NCI-H446 treated with DMSO at 0.1 percent for 48 hours (cell line): ENCODE data around the gene ZMYM4.
A peak's percentile ranks its signal among the peaks of the same experiment; 100 is the strongest.

Experiments
- DNase-seq: peaks from one replicate; lab custom pipeline; 2025; lab: John Stamatoyannopoulos, UW

The ZMYM4 gene

DNA sequence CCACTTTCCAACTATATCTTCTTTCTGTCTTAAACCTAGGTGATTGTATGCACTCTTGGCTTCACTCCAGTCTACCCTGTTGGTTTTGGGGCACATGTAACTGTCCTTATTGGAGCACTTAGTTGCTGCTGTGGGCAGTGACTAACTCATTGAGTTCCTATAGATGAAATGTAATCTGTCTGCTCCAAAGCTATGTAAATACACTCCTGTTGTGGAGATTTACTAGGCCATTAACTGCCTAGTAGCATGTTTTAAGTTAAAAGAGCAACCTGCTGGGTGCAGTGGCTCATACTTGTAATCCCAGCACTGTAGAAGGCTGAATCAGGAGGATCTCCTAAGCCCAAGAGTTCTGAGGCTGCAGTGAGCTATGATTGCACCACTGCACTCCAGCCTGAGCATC is 137.6 kb downstream of the ZMYM4 start:
- no peak for DNase-seq

DNA sequence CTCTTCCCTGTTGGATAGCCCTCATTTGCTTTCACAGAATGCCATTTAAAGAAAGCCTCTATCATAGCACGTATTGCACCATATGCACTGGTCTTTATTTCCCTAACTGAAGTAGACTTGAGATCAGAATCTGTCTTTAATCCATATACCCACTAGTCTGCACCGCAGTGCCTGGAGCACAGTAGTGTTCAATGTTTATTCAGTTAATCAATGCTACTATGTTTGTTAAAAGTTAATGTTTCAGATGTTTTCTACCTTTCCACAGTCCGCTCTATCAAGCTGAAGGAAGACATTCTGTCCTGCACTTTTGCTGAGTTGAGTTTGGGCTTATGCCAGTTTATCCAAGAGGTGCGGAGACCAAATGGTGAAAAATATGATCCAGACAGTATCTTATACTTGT is 139.2 kb downstream of the ZMYM4 start:
- no peak for DNase-seq

DNA sequence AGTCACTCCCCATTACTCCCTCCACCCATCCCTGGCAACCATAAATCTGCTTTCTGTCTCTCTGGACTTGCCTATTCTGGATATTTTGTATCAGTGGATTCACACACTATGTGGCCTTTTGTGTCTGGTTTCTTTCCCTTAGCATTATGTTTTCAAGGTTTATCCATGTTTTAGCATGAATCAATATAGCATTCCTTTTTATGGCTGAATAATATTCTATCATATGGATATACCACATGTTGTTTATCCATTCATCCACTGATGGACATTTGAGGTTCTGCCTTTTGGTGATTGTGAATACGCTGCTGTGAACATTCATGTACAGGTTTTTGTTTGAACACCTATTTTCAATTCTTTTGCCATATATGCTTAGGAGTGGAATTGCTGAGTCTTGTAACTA is 140.4 kb downstream of the ZMYM4 start:
- DNase-seq = no peak

DNA sequence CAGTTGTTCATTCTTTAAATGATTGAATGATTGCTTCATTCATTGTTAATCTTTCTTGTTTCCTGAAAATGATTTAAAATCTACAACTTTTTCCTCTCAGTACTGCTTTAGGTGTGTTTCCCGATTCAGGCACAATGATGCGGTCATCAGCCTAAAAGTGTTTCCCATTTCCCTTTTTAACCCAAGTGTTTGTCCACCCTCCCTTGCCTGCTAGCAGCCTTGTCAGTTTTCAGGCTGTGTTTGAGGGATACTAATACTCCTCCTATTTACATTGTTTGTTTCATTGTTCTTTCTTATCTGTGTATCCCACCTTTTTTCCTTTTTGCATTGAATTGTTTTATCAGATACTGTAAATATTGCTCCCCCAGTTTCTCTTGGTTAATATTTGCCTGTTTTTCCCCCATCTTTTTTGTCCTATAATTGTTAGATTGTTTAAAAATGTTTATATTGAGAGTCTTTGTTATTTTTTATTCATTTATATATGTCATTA is 157.6 kb downstream of the ZMYM4 start:
- no peak for DNase-seq

DNA sequence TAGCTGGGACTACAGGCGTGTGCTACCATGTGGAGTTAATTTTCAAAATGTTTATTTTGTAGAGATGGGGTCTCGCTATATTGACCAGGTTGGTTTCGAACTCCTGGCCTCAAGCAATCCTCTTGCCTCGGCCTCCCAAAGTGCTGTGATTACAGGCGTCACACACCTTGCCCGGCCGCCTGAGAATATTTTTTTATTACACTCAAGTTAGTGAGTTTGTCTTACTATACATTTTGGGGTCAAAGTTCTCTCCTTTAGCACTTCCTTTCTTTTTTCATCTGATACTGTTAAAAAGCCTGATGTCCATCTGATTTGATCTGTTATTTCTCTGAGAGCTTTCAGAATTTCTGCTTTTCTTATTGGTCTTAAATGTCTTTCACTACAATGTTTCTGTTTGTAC is 159.9 kb downstream of the ZMYM4 start:
- no peak for DNase-seq

DNA sequence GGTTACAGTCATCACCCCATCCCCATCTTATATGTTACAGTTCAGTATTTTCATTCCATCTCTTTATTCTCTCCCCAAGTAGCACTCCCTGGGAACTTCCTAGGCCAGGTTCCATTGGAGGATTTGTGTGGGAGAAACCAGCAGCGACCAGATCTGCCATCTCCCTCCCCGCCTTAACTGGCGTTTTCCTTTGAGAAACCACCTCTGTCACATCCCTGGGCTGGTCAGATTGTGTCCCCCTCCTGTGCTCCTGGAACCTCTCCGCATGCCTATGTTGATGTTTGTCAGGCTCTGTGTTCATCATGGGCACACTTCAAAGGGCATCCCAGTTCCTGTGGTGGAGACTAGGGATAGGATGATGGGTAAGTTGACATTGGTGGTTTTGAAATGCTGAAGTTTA is 162.3 kb downstream of the ZMYM4 start:
- no peak for DNase-seq

DNA sequence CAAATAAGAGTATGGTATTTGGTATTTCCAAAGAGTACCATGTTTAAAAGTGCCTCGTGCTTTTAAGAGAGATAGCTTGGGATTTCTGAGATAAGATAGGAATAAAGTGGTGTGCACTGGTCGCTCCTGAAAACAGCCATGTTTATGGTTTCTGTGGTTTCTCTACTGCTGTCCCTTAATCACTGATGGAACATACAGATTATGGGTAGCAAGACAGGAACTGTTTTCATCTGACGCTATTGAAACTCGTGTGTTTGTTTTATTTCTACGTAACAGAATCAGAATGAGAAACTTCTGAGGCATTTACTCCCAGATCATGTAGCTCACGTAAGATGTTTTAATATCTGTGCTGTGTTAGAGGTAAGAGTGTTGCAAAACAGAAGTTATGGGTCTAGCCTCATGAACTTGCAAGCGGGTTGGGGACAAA is 162.7 kb downstream of the ZMYM4 start:
- no peak for DNase-seq

DNA sequence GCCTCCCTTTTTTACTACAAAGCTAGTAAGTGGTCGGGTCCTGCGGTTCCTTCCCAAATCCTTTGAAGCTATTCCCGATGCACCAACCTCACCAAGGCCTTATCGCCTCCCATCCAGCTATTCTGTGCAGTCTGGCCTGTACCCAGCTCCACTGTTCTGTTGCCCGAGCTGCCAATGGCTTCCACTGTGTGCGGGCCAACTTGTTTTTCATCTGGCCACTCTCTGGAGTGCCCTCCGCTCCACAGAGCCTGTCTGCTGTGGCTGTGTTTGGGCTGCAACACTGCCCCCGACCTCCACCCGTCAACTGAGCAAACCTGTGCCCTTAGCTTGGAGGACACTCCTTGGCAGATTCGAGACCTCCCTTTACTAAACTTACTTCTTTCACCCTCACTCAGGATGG is 163.7 kb downstream of the ZMYM4 start:
- DNase-seq = no peak

DNA sequence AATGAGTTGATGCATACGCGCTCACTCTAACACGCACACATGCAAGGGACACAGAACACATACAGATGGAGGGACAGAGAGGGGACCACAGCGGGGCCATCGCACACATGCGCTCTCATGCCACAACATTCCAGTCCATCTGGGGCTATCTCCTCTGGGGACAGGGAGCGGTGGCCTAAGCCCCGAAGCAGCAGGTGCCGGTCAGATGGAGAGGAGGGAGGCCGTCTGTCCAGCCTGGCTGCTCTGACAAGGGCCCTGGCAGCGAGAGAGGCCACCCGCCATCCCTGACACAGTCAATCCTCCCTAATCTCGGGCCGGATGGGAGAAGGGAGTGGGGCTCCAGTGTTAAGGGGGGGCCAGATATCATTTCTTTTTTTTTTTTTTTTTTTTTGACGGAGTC is 165.2 kb downstream of the ZMYM4 start:
- DNase-seq = no peak

DNA sequence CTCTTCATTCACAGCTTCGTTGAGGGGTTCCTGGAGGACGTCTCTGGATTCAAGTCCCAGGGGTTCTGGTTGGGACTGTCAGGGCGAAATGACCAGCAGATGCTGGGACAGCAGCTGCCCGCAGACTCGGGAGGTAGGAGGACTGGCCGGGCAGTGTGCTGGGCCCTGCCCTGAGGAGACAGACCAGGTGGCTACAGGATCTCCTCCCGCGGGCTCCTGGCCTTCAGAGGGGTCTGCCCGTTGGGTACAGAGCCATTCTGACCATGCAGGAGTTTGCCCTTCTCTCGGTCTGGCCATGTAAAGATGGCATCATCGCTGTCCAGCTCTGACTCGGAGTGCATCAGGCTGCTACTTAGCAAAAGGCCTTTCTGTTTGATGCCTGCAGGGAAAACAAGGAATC is 166.2 kb downstream of the ZMYM4 start:
- DNase-seq = no peak

DNA sequence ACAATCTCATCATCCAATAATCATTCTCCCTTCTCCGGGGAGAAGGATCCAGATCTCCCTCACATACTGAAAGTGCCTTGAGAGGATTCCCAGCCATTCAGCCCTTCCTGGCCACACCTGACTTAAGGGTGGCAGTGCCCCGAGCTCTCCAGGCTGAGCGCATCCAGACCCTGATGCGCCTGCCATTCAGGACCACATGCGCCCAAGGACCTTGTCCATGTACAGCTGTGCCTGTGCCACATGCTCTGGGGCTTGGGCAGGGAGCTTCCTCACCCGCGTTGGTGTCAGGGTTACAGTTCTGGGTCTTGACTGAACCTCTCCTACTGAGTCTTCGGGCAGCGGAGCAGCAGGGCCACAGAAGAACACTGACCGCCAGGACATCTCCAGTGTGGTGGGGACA is 167.6 kb downstream of the ZMYM4 start:
- no peak for DNase-seq

DNA sequence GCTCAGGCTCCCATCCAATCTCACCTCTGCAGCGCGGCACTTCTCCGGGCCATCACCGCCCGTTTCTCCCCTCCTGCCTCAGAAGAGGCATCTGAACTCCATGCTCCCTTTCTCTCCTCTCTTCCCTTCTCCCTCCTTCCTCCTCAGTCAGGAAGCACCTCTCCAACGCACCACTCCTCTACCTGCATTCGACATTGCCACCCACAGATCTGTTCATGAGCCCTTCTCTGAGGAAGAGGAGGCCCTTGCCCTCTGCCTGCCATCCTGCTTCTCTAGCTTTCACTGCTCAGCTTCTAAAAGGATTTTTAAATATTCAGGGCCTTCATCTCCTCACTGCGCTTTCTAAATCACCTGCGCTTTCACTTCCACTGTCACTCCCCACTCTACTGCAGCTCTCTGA is 168.7 kb downstream of the ZMYM4 start:
- DNase-seq = no peak

DNA sequence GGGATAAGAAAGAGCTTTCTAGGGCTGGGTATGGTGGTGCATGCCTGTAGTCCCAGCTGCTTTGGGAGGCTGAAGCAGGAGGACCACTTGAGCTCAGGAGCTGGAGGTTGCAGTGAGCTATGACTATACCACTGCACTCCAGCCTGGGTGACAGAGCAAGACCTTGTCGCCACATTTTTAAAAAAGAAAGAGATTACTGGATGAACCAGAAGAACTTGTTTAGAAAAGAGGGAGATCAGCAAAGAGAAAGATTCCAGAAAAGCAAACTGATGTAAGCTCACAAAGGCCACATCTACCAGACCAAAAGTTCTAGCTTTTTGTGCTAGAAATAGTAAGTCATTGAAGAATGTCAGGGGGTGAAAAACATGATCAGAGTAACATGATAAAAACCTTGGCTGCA is 171.1 kb downstream of the ZMYM4 start:
- no peak for DNase-seq

DNA sequence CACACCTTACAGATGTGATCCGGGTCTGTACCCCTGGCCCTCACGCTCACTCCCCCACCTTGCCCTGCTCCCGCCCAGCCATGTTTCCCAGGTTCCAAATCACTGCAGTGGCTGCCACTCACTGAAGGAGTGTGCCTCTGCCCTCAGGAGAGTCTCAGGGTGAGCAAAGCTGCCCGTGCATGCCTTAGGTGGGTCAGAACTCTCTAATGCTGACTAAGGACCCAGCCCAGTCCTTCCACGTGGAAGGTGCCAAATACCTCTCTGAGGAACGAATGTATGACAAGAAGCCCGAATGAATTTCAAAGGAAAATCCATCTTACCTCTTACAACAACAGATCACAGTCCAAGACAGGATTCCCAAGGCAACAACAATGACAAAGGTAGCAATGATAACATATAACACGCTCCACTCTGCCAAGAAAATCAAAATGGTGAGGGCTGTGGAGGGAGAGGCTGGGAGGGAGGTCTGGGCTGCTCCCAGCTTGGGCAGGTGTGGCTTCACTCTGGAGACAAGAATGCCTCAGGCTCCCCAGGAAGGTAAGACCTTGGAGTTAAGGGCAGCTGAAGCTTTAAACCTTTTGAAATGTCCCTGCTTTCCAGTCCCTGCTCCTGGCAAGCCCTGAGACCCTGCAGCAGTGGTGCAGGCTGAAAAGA is 173.5 kb downstream of the ZMYM4 start:
- no peak for DNase-seq

DNA sequence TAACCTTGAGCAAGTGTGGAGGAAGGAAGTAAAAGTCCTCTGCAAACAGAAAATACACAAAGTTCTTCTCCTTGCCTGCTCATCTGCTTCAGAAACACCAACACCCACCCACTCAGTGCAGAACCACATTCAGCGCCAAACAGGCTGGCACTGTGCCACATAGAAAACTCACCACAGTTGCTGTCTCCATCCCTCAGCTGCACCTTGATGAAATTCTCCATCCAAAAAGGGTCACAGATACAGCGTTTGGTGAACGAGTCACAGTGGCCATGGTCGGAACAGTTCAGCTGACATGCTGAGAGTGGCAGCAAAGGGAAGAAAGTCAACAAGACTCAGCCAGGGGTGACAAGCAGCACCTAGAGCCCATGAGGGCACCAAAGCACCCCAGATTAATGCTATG is 174.2 kb downstream of the ZMYM4 start:
- no peak for DNase-seq

DNA sequence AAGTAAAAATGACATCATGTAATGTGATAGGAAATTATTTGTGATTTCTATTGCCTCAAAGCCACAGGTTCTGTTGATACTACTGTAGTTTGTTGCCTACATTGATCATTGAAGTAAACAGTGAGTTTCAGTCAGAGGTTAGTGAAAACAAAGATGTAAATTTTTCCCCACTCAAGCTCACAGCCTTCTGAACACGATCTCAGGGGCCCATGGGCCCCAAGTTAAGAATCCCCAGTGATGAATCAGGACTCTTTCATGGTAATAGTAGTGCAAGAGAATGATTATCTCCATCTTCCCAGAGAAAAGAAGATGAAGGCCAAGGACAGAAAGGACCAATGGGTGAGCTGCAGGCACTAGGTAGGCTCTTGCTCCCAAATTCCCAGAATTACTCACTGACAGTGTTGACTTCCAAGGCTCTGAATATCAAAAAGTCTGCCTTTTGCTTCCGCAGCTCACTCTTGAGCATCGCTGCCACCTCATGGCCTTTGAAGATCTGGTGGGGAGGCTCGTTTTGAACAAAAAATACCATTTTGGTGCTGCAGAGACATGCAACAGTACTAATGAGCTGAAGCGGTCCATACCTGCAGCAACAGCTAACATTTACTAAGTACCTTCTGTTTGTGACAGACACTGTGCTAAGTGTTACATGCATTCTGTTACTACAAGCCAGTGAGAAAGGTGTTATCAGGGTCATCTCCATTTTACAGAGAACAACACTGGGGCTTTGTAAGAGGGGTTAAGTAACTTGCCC is 175.4 kb downstream of the ZMYM4 start:
- DNase-seq = no peak

DNA sequence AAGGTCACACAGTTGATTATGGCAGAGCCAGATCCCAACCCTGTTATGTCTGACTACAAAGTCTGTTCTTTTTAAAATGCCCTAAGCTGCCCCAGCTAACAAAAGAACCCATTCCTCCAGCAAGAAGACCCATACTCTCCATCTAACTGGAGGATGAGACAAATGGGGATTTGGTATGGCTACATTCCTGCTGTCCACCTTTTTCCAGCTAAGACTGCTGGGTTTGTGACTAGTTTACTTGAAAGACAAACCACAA is 175.9 kb downstream of the ZMYM4 start:
- DNase-seq = no peak

DNA sequence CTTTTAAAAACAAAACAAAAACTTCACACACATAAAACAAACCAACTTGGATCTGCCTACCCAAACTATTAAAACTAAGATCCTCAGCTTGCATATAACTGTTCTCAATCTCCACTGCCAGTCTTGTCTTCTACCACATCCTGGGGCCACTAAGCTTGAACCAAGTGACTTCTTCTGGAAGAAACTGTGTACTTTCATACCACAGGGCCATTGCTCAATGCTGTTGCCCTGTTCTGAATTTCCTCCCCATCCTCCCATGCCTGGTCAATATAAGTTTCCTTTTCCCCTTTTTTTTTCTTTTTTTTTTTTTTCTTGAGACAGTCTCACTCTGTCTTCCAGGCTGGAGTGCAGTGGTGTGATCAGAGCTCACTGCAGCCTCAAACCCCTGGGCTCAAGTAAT is 178.8 kb downstream of the ZMYM4 start:
- no peak for DNase-seq

DNA sequence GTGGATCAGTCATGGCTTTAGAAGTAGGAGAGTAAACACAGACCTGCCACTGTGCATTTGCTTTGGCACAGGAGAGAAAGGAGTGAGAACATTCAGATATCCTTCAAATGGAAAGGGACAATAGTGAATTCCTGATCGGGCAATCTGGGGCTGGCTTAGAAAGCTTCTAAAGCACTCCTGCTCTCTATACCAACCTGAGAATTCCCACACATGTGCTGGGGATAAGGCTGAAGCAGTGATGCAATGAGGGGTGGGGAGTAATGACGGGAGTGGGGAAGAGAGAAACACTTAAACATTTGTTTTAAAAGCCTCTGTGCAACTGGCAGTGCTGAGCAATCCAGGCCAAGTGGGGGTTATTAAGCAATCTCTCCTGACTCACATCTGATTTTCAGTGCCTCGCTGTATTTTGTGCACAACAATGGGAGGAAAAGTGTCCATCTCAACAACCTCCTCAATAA is 179.9 kb downstream of the ZMYM4 start:
- no peak for DNase-seq

DNA sequence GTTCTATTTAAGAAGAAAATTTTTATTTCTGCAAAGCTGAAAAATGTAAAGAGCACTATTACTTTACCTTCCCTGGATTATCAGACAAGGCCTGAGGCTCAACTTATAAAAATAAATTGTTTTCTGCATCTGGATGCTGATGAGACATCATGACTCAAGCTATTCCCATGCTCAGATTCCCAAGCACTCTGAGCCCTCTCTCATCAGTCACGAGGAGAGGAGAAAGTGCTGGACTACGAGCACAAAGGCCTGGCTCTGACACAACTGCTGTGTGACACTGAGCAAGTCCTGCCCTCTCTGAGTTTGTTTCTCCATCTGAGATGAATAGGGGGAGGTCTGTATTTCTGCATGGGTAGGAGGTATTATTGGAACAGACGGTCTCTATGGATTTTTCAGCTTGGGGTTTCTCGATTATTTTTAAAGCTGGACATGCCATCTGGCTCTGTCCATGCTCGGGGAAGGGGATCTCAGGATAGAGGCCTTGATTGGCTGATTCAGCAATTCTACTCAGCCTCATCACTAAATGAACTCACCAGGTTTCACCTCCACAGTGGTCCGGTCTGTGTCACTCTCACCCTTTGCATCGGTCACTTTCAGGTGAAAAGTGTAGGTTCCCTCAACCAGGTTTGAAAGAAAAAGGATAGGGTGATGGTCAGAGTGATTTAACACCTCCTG is 181.0 kb downstream of the ZMYM4 start:
- no peak for DNase-seq

DNA sequence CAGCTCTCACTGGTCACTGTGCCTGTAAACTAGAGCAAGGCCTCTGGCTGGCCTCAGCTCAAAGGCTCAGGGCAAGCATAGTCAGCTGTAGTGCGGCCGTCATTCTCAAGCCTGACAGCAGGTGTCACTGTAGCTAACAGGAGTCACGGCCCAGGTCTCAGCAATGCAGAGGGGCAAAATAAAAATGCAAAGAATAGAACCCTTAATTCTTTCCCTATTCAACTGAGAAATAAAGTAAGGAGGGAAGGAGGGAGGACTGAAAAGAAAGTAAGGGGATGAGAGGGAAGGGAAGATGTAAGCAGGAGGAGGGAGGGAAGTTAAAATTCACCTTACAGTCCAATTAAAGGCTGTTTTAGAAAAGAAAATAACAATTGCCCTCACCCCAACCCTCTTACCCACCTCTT is 182.6 kb downstream of the ZMYM4 start:
- peak; percentile 7 for DNase-seq

DNA sequence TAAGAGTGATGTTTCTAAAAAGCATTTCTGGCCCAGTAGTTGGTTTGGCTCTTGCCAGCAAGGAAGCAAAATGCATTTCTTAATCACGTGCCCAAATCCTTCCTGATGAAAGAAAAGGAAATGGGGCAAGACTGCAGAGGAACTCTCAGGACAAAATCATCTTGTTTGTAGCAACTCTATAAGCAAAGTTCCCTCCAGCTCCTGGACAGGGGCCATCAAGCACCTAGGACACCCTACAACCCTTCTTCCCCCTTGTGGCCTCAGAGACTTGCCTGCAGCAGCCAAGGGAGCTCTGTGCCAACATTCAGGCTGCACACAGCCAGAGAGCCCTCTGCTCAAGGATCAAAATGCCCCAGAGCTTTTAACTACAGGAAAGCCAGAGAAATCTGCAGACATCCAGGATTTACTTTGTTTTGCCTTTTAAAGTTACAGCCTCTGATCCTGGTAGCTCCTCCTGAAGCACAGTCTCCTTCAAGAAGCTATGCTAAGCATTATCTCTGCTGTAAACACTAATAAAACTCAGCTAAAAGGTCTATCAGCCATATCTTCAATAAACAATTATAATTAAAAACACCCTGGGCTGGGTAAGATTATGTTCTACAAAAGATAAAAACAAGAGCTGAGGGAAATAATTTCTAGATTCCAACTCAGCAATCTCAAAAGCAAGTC is 183.7 kb downstream of the ZMYM4 start:
- DNase-seq = peak; percentile 26

DNA sequence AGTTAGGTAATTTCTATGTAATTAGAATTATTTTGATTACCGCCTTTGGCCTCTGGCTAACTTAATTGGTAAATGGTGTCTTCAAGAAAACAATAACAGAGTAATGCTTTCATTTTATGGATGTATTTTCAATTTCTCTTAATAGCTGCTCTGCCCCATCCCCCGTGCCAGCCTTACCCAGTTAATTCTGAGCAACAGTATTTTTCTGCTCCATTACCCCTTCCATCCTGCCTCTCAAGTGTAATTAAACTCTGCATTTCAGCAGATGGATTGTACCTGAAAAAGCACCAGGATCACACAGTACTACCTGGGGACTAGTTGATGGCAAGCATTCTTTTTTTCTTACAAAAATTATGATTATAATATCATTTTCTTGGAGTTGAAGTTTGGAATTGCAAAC is 184.5 kb downstream of the ZMYM4 start:
- no peak for DNase-seq
